Renal cortex interstitium (tissue), 11 donors: ENCODE measurements around the gene SLC6A3. TPM values are rescaled to one million over a fixed set of nuclear protein-coding genes. Genes with fewer than 3 reads are reported as not detected.
"Not testable (repeated sequence)": the region's sequence is repeated elsewhere in the genome, so short reads cannot be mapped to it uniquely, and the experiment has no call there.

Experiments used
- DNase-seq, 11 donors: peaks; one replicate each; pipeline ENCODE4 v3.0.0-alpha.2; 2013; ENCODE audit warnings: low read depth in 9 of 11, low spot score in 4 of 11; ENCODE audit errors: extremely low read depth in 1 of 11
- polyA plus RNA-seq, 3 donors: library from polyadenylated mRNA; unstranded; fragments of 120-200 nt; gene quantifications; one replicate each; pipeline ENCODE4 v1.2.1, GENCODE V29; 2013; ENCODE audit not compliant: insufficient read length in 3 of 3

Gene SLC6A3
- polyA plus RNA-seq, 3 donors = 0.24 to 0.45 (median 0.31) TPM

- DNase-seq = no peak
Measured at GRCh38 chr5:1384521-1384920, 60.7 kb downstream of the SLC6A3 start.

- no peak for DNase-seq
Measured at GRCh38 chr5:1383886-1384401, 61.3 kb downstream of the SLC6A3 start.

- DNase-seq = no peak
Measured at GRCh38 chr5:1383344-1383743, 61.9 kb downstream of the SLC6A3 start.

GRCh38 chr5:1382248-1382700 lies 63.0 kb downstream of the SLC6A3 start:
- DNase-seq = no peak

GRCh38 chr5:1381370-1382247 lies 63.6 kb downstream of the SLC6A3 start:
- DNase-seq = no peak

- no peak for DNase-seq
Measured at GRCh38 chr5:1380910-1381309, 64.3 kb downstream of the SLC6A3 start.

- peak in 1 of 11 donors; percentile 20 for DNase-seq
Measured at GRCh38 chr5:1380011-1380817, 65.0 kb downstream of the SLC6A3 start.

- no peak for DNase-seq
Measured at GRCh38 chr5:1378866-1379659, 66.2 kb downstream of the SLC6A3 start.

GRCh38 chr5:1378096-1378495 lies 67.1 kb downstream of the SLC6A3 start:
- DNase-seq = no peak

GRCh38 chr5:1376981-1377380 lies 68.3 kb downstream of the SLC6A3 start:
- DNase-seq = no peak

- no peak for DNase-seq
Measured at GRCh38 chr5:1375871-1376810, 69.1 kb downstream of the SLC6A3 start.

- no peak for DNase-seq
Measured at GRCh38 chr5:1374679-1375055, 70.6 kb downstream of the SLC6A3 start.

- no peak for DNase-seq
Measured at GRCh38 chr5:1374030-1374678, 71.1 kb downstream of the SLC6A3 start.

GRCh38 chr5:1371972-1372342 lies 73.3 kb downstream of the SLC6A3 start:
- DNase-seq = not testable (repeated sequence)

- DNase-seq = no peak
Measured at GRCh38 chr5:1371218-1371971, 73.8 kb downstream of the SLC6A3 start.

GRCh38 chr5:1370006-1370405 lies 75.2 kb downstream of the SLC6A3 start:
- DNase-seq = no peak

GRCh38 chr5:1368756-1369155 lies 76.5 kb downstream of the SLC6A3 start:
- DNase-seq = no peak
